AG09319 (cell line): ENCODE results near the gene PMFBP1.
A peak's percentile ranks its signal among the peaks of the same experiment; 100 is the strongest.

Experiments used
- DNase-seq: peaks from one replicate; pipeline ENCODE4 v3.0.0-alpha.2; 2010; ENCODE audit warnings: low read depth; ENCODE audit errors: extremely low read depth
- CTCF ChIP-seq: IDR thresholded peaks from 2 replicates; pipeline ENCODE4 v1.5.1; 2011; ENCODE audit warnings: low read depth, mild to moderate bottlenecking, inconsistent platforms, low read length, moderate library complexity

The PMFBP1 gene

GRCh38 chr16:72105978-72106377 lies 66.0 kb downstream of the PMFBP1 start:
- DNase-seq: no peak
- no peak for TF ChIP-seq CTCF

DNA sequence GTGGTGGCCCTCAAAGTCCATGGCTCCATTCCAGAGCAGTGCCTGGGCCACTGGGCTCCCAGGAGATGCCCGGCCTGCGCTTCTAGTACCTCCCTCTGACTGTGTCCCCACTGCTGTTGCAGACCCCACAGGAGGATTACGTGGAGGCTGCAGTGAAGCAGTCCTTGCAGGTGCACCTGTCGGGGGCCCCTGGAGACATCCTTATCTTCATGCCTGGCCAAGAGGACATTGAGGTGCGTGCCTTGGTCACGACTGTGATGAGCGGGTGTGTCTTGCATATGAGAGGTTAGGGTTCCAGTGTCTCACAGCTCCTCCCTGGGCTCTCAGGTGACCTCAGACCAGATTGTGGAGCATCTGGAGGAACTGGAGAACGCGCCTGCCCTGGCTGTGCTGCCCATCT lies 67.0 kb downstream of the PMFBP1 start:
- no peak for DNase-seq
- no peak for TF ChIP-seq CTCF

- DNase-seq: no peak
- no peak for TF ChIP-seq CTCF
Measured at GRCh38 chr16:72101195-72101594, 70.8 kb downstream of the PMFBP1 start.

- TF ChIP-seq CTCF: peak; percentile 48
- DNase-seq: no peak
Measured at GRCh38 chr16:72099377-72099818, 72.6 kb downstream of the PMFBP1 start.

DNA sequence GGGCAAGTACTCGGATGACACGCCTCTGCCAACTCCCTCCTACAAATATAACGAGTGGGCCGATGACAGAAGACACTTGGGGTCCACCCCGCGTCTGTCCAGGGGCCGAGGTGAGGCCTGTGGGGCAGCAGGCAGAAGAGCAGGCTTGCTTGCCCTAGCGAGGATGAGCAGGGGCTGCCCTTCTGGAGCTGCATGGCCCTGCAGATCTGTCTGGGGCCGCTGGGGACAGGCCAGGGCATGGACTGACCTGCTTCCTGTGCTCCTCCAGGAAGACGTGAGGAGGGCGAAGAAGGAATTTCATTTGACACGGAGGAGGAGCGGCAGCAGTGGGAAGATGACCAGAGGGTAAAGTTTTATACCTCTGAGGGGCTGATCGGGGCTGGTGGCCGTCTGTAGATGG lies 73.0 kb downstream of the PMFBP1 start:
- DNase-seq: no peak
- no peak for TF ChIP-seq CTCF

- no peak for DNase-seq
- no peak for TF ChIP-seq CTCF
Measured at GRCh38 chr16:72094266-72094610, 77.7 kb downstream of the PMFBP1 start.

GRCh38 chr16:72093448-72094265 lies 78.3 kb downstream of the PMFBP1 start, which contains the start of the genes DHX38 and TXNL4B:
Gene DHX38, plus strand, starts transcription at chr16:72093847. Its CDS starts 2,311 bp downstream, at chr16:72096158.
Gene TXNL4B, minus strand, starts transcription at chr16:72093620. Its CDS starts 2,871 bp downstream, at chr16:72090749.
- DNase-seq: peak; percentile 96
- TF ChIP-seq CTCF: no peak
